HPDE6-E6E7 (cell line): ENCODE data around the gene N4BP2L2.
A peak's percentile ranks its signal among the peaks of the same experiment; 100 is the strongest.

Experiments
- DNase-seq: peaks from one replicate; pipeline ENCODE4 v3.0.0; 2011; ENCODE audit warnings: missing footprints; ENCODE audit errors: extremely low spot score

N4BP2L2 gene

GRCh38 chr13:32468502-32469142 is 70.0 kb downstream of the N4BP2L2 start:
- no peak for DNase-seq

GRCh38 chr13:32456591-32456990 is 82.0 kb downstream of the N4BP2L2 start:
- no peak for DNase-seq

- no peak for DNase-seq
Observed at GRCh38 chr13:32455594-32455903, 83.0 kb downstream of the N4BP2L2 start.

GRCh38 chr13:32454886-32455593 is 83.6 kb downstream of the N4BP2L2 start:
- DNase-seq, result no peak

GRCh38 chr13:32453981-32454380 is 84.6 kb downstream of the N4BP2L2 start:
- DNase-seq, result no peak

GRCh38 chr13:32448972-32449371 is 89.6 kb downstream of the N4BP2L2 start:
- DNase-seq, result no peak

GRCh38 chr13:32447894-32448623 is 90.5 kb downstream of the N4BP2L2 start:
- no peak for DNase-seq

- no peak for DNase-seq
Observed at GRCh38 chr13:32446773-32447465, 91.7 kb downstream of the N4BP2L2 start.

- no peak for DNase-seq
Observed at GRCh38 chr13:32446220-32446619, 92.4 kb downstream of the N4BP2L2 start.

GRCh38 chr13:32445461-32445860 is 93.1 kb downstream of the N4BP2L2 start:
- no peak for DNase-seq

- DNase-seq, result no peak
Observed at GRCh38 chr13:32443111-32443510, 95.5 kb downstream of the N4BP2L2 start.

- no peak for DNase-seq
Observed at GRCh38 chr13:32438871-32439270, 99.7 kb downstream of the N4BP2L2 start.

GRCh38 chr13:32432856-32433255 is 105.7 kb downstream of the N4BP2L2 start:
- DNase-seq, result peak; percentile 7

GRCh38 chr13:32431361-32431760 is 107.2 kb downstream of the N4BP2L2 start:
- no peak for DNase-seq

GRCh38 chr13:32430018-32430747 is 108.4 kb downstream of the N4BP2L2 start:
- DNase-seq, result no peak

GRCh38 chr13:32429433-32429909 is 109.1 kb downstream of the N4BP2L2 start:
- DNase-seq, result no peak

GRCh38 chr13:32428581-32429432 is 109.8 kb downstream of the N4BP2L2 start:
- no peak for DNase-seq

- DNase-seq, result peak; percentile 11
Observed at GRCh38 chr13:32427852-32428580, 110.6 kb downstream of the N4BP2L2 start, which contains the start of gene N4BP2L1. N4BP2L1 (minus strand) TSS chr13:32428130; CDS start chr13:32428082, 48 bp downstream.

- no peak for DNase-seq
Observed at GRCh38 chr13:32426990-32427851, 111.4 kb downstream of the N4BP2L2 start.
